Myocyte (in vitro differentiated cells): ENCODE results near the gene OSBP. TPM values are rescaled to one million over a fixed set of nuclear protein-coding genes. Genes with fewer than 3 reads are reported as not detected.

Source experiments
- microRNA-seq: library from miRNA; unstranded; fragments of <30 nt; microRNA quantifications from one replicate; pipeline ENCODE4, GENCODE V29; 2016
- total RNA-seq: library from RNA; depleted of rRNA; stranded (reverse); fragments of >200 nt; gene quantifications from 2 replicates; pipeline ENCODE4 v1.2.3, GENCODE V29; 2014

The OSBP gene
- total RNA-seq, 1 donor from 2014 or later = 28.1 TPM

Small RNAs within 50 kb of the gene (microRNA-seq; reads per million reads assigned to microRNA genes)
- not detected for gene MIR3162

Other genes starting within 250 kb of the OSBP start
- not detected in 2 replicates for gene OR5A2, start 189.4 kb downstream of the OSBP start, total RNA-seq
- not detected in 2 replicates for gene OR5A1, start 179.3 kb downstream of the OSBP start, total RNA-seq
- not detected in 2 replicates for gene OR4D6, start 158.8 kb downstream of the OSBP start, total RNA-seq
- gene OR4D10, start 142.5 kb downstream of the OSBP start, total RNA-seq = not detected in 2 replicates
- not detected in 2 replicates for gene OR4D11, start 112.2 kb downstream of the OSBP start, total RNA-seq
- gene OR4D9, start 104.2 kb downstream of the OSBP start, total RNA-seq = not detected in 2 replicates
- 18.2 and 18.3 TPM in 2 replicates for gene PATL1, start 53.3 kb upstream of the OSBP start, total RNA-seq
- not detected in 2 replicates for gene OR10V1, start 98.1 kb upstream of the OSBP start, total RNA-seq
- gene STX3, start 139.6 kb upstream of the OSBP start, total RNA-seq = 18.3 and 19.0 TPM in 2 replicates
- gene MRPL16, start 195.0 kb upstream of the OSBP start, total RNA-seq = 35.2 and 42.6 TPM in 2 replicates
- not detected in 2 replicates for gene CBLIF, start 229.7 kb upstream of the OSBP start, total RNA-seq